Measurements from ENCODE around the gene PAPPA. TPM values are rescaled to one million over a fixed set of nuclear protein-coding genes. Genes with fewer than 3 reads are reported as not detected.

The PAPPA gene
- total RNA-seq, 4 donors from 2014 or later = 2.1 to 5.0 (median 3.7) TPM

GRCh38 chr9:116144038-116144437 lies 9.6 kb upstream of the PAPPA start:
- Histone ChIP-seq H3K9me3 (no peaks in the 10 kb centered on the region), H3K36me3 (no peaks in the 10 kb centered on the region), H3K4me3 (no peak overlapping the region), H3K27me3 (peaks cover 0 to 29% (median 0%) of the 10 kb centered on the region in 4 donors), H3K4me1 (no peaks in the 10 kb centered on the region), H3K27ac (replicated peaks in 1 of 4) (no peak overlapping the region)
- no peak for TF ChIP-seq POLR2A (IDR thresholded peaks at IDR 0.05; ENCODE audit: low read depth)
- TF ChIP-seq, protein P1, sequence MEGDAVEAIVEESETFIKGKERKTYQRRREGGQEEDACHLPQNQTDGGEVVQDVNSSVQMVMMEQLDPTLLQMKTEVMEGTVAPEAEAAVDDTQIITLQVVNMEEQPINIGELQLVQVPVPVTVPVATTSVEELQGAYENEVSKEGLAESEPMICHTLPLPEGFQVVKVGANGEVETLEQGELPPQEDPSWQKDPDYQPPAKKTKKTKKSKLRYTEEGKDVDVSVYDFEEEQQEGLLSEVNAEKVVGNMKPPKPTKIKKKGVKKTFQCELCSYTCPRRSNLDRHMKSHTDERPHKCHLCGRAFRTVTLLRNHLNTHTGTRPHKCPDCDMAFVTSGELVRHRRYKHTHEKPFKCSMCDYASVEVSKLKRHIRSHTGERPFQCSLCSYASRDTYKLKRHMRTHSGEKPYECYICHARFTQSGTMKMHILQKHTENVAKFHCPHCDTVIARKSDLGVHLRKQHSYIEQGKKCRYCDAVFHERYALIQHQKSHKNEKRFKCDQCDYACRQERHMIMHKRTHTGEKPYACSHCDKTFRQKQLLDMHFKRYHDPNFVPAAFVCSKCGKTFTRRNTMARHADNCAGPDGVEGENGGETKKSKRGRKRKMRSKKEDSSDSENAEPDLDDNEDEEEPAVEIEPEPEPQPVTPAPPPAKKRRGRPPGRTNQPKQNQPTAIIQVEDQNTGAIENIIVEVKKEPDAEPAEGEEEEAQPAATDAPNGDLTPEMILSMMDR (IDR thresholded peaks at IDR 0.05) = no peak
- TF ChIP-seq EP300 (IDR thresholded peaks at IDR 0.05) = no peak
- no peak for TF ChIP-seq POLR2AphosphoS5 (IDR thresholded peaks at IDR 0.05)
- intact Hi-C loops (cut with DNase I) = no loop called here
- no peak for DNase-seq (ENCODE audit: extremely low spot score)
- WGBS = 65% methylated on average over 5 of the region's 5 CpGs

- 94% methylated on average over 2 of the region's 2 CpGs for WGBS
Observed at GRCh38 chr9:116144555-116144954, 9.0 kb upstream of the PAPPA start.

GRCh38 chr9:116145036-116145435 lies 8.6 kb upstream of the PAPPA start:
- TF ChIP-seq POLR2A (IDR thresholded peaks at IDR 0.05; ENCODE audit: low read depth) = no peak
- TF ChIP-seq EP300 (IDR thresholded peaks at IDR 0.05) = no peak
- TF ChIP-seq, protein P1 (IDR thresholded peaks at IDR 0.05) = no peak
- TF ChIP-seq POLR2AphosphoS5 (IDR thresholded peaks at IDR 0.05) = no peak
- Histone ChIP-seq H3K27me3 (peaks cover 0 to 37% (median 0%) of the 10 kb centered on the region in 4 donors), H3K9me3 (no peaks in the 10 kb centered on the region), H3K27ac (replicated peaks in 1 of 4) (no peak overlapping the region), H3K36me3 (no peaks in the 10 kb centered on the region), H3K4me1 (no peaks in the 10 kb centered on the region), H3K4me3 (no peak overlapping the region)
- DNase-seq (ENCODE audit: extremely low spot score) = no peak
- intact Hi-C loops (cut with DNase I) = no loop called here

More at GRCh38 chr9:116144555-116144954, 9.0 kb upstream of the PAPPA start:
- no peaks in the 10 kb centered on the region for H3K9me3 ChIP-seq
- no peaks in the 10 kb centered on the region for H3K4me1 ChIP-seq
- intact Hi-C loops (cut with DNase I) = no loop called here
- no peak for DNase-seq (ENCODE audit: extremely low spot score)
- no peak overlapping the region for H3K4me3 ChIP-seq
- H3K27ac ChIP-seq (replicated peaks in 1 of 4) = no peak overlapping the region
- no peaks in the 10 kb centered on the region for H3K36me3 ChIP-seq
- H3K27me3 ChIP-seq = peaks cover 0 to 32% (median 0%) of the 10 kb centered on the region in 4 donors
- TF ChIP-seq POLR2AphosphoS5 (IDR thresholded peaks at IDR 0.05) (no peak), EP300 (IDR thresholded peaks at IDR 0.05) (no peak), POLR2A (IDR thresholded peaks at IDR 0.05; ENCODE audit: low read depth) (no peak)
- TF ChIP-seq, protein P1 (IDR thresholded peaks at IDR 0.05) = no peak

GRCh38 chr9:116147821-116148220 lies 5.8 kb upstream of the PAPPA start:
- intact Hi-C loops (cut with DNase I) = no loop called here
- H3K27me3 ChIP-seq = peaks cover 0 to 61% (median 2%) of the 10 kb centered on the region in 4 donors

More at GRCh38 chr9:116147821-116148220, 5.8 kb upstream of the PAPPA start:
- H3K4me3 ChIP-seq = no peak overlapping the region
- DNase-seq (ENCODE audit: extremely low spot score) = no peak
- H3K4me1 ChIP-seq = no peaks in the 10 kb centered on the region
- 88% methylated on average over 4 of the region's 4 CpGs for WGBS
- no peak overlapping the region for H3K27ac ChIP-seq (replicated peaks in 1 of 4)
- TF ChIP-seq EP300 (IDR thresholded peaks at IDR 0.05) (no peak), POLR2AphosphoS5 (IDR thresholded peaks at IDR 0.05) (no peak), POLR2A (IDR thresholded peaks at IDR 0.05; ENCODE audit: low read depth) (no peak)
- TF ChIP-seq, protein P1 (IDR thresholded peaks at IDR 0.05) = no peak
- H3K36me3 ChIP-seq = no peaks in the 10 kb centered on the region
- no peaks in the 10 kb centered on the region for H3K9me3 ChIP-seq

Measured in esophagus muscularis mucosa (tissue), 4 donors.